ENCODE results near the gene STIM1. TPM values are rescaled to one million over a fixed set of nuclear protein-coding genes. Genes with fewer than 3 reads are reported as not detected.
"Not testable (repeated sequence)": the region's sequence is repeated elsewhere in the genome, so short reads cannot be mapped to it uniquely, and the experiment has no call there.

The STIM1 gene
- total RNA-seq, 1 experiment from 2014 or later, result 93.6 TPM

DNA sequence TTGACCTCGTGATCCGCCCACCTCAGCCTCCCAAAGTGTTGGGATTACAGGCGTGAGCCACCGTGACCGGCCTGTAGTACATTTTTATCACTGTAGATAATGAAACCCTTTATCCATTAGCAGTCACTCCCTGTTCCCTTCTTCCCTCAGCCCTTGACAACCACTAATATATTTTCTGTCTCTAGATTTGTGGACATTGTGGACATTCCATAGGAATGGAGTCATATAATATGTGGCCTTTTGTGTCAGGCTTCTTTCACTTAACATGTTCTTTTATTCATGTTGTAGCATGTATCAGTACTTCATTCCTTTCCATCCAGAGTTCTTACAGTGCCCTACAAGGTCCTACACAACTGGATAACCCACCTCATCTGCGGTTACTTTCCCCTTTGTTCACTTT is 269.7 kb downstream of the STIM1 start:
- in situ Hi-C loops (cut with HindIII; ENCODE audit: low pct_unique_long_range_greater_than_20kb, low sequenced_read_pairs), result no loop called here
- DNase-seq (ENCODE audit: low read depth, low spot score) (no peak), ATAC-seq (no peak)
- TF ChIP-seq TCF7L2 (IDR thresholded peaks at IDR 0.05; ENCODE audit: low read depth, low read length), result no peak
- TF ChIP-seq, protein P1, sequence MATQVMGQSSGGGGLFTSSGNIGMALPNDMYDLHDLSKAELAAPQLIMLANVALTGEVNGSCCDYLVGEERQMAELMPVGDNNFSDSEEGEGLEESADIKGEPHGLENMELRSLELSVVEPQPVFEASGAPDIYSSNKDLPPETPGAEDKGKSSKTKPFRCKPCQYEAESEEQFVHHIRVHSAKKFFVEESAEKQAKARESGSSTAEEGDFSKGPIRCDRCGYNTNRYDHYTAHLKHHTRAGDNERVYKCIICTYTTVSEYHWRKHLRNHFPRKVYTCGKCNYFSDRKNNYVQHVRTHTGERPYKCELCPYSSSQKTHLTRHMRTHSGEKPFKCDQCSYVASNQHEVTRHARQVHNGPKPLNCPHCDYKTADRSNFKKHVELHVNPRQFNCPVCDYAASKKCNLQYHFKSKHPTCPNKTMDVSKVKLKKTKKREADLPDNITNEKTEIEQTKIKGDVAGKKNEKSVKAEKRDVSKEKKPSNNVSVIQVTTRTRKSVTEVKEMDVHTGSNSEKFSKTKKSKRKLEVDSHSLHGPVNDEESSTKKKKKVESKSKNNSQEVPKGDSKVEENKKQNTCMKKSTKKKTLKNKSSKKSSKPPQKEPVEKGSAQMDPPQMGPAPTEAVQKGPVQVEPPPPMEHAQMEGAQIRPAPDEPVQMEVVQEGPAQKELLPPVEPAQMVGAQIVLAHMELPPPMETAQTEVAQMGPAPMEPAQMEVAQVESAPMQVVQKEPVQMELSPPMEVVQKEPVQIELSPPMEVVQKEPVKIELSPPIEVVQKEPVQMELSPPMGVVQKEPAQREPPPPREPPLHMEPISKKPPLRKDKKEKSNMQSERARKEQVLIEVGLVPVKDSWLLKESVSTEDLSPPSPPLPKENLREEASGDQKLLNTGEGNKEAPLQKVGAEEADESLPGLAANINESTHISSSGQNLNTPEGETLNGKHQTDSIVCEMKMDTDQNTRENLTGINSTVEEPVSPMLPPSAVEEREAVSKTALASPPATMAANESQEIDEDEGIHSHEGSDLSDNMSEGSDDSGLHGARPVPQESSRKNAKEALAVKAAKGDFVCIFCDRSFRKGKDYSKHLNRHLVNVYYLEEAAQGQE (IDR thresholded peaks at IDR 0.05; ENCODE audit: insufficient read depth in 1 of 2, low read depth in 2 of 2, low read length in 1 of 2), result no peak
- TF ChIP-seq POLR2AphosphoS5 (IDR thresholded peaks at IDR 0.05; ENCODE audit: low read depth, low read length), result no peak
- no peak for TF ChIP-seq SIN3A (IDR thresholded peaks at IDR 0.05; ENCODE audit: borderline replicate concordance, insufficient read depth, low read depth, low read length)
- TF ChIP-seq, protein P2, sequence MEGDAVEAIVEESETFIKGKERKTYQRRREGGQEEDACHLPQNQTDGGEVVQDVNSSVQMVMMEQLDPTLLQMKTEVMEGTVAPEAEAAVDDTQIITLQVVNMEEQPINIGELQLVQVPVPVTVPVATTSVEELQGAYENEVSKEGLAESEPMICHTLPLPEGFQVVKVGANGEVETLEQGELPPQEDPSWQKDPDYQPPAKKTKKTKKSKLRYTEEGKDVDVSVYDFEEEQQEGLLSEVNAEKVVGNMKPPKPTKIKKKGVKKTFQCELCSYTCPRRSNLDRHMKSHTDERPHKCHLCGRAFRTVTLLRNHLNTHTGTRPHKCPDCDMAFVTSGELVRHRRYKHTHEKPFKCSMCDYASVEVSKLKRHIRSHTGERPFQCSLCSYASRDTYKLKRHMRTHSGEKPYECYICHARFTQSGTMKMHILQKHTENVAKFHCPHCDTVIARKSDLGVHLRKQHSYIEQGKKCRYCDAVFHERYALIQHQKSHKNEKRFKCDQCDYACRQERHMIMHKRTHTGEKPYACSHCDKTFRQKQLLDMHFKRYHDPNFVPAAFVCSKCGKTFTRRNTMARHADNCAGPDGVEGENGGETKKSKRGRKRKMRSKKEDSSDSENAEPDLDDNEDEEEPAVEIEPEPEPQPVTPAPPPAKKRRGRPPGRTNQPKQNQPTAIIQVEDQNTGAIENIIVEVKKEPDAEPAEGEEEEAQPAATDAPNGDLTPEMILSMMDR (IDR thresholded peaks at IDR 0.05), result no peak
- H3K4me3 ChIP-seq (ENCODE audit: low read depth in 2 of 2, low read length in 2 of 2), result no peak overlapping the region
- intact Hi-C loops (cut with micrococcal nuclease; ENCODE audit: unreplicated experiment), result no loop called here
- H3K9me3 ChIP-seq (ENCODE audit: control insufficient read depth, insufficient read depth, low read depth, low read length), result no peaks in the 10 kb centered on the region
- H3K4me1 ChIP-seq (ENCODE audit: control insufficient read depth, insufficient read depth, low read length), result no peaks in the 10 kb centered on the region
- POLR2A ChIA-PET, result no interaction called here
- no peak overlapping the region for H3K27ac ChIP-seq (ENCODE audit: low read length)
- peaks cover 46% of the 10 kb centered on the region for H3K36me3 ChIP-seq (ENCODE audit: control insufficient read depth, insufficient read depth, low read length)
- no peaks in the 10 kb centered on the region for H3K27me3 ChIP-seq (ENCODE audit: control insufficient read depth, insufficient read depth, low read length)
- BruUV-seq (replicated peaks), result no TSS peak
- CTCF ChIA-PET, result no interaction called here

- intact Hi-C loops (cut with micrococcal nuclease; ENCODE audit: unreplicated experiment), result no loop called here
- H3K4me3 ChIP-seq (ENCODE audit: low read depth in 2 of 2, low read length in 2 of 2), result no peak overlapping the region
- no peak overlapping the region for H3K27ac ChIP-seq (ENCODE audit: low read length)
- no TSS peak for BruUV-seq (replicated peaks)
- H3K27me3 ChIP-seq (ENCODE audit: control insufficient read depth, insufficient read depth, low read length), result no peaks in the 10 kb centered on the region
- H3K9me3 ChIP-seq (ENCODE audit: control insufficient read depth, insufficient read depth, low read depth, low read length), result no peaks in the 10 kb centered on the region
- no peak for ATAC-seq
- ChIA-PET POLR2A (no interaction called here), CTCF (no interaction called here)
- no peak for DNase-seq (ENCODE audit: low read depth, low spot score)
- TF ChIP-seq TCF7L2 (IDR thresholded peaks at IDR 0.05; ENCODE audit: low read depth, low read length), result no peak
- TF ChIP-seq, protein P2 (IDR thresholded peaks at IDR 0.05), result no peak
- TF ChIP-seq, protein P1 (IDR thresholded peaks at IDR 0.05; ENCODE audit: insufficient read depth in 1 of 2, low read depth in 2 of 2, low read length in 1 of 2), result no peak
- TF ChIP-seq SIN3A (IDR thresholded peaks at IDR 0.05; ENCODE audit: borderline replicate concordance, insufficient read depth, low read depth, low read length), result no peak
- H3K4me1 ChIP-seq (ENCODE audit: control insufficient read depth, insufficient read depth, low read length), result no peaks in the 10 kb centered on the region
- H3K36me3 ChIP-seq (ENCODE audit: control insufficient read depth, insufficient read depth, low read length), result peaks cover 35% of the 10 kb centered on the region
- in situ Hi-C loops (cut with HindIII; ENCODE audit: low pct_unique_long_range_greater_than_20kb, low sequenced_read_pairs), result no loop called here
Observed at GRCh38 chr11:4127357-4127756, 271.9 kb downstream of the STIM1 start.

- H3K9me3 ChIP-seq (ENCODE audit: control insufficient read depth, insufficient read depth, low read depth, low read length); DNase-seq (ENCODE audit: low read depth, low spot score); ATAC-seq; in situ Hi-C loops (cut with HindIII; ENCODE audit: low pct_unique_long_range_greater_than_20kb, low sequenced_read_pairs); H3K27me3 ChIP-seq (ENCODE audit: control insufficient read depth, insufficient read depth, low read length); CTCF ChIA-PET; H3K4me3 ChIP-seq (ENCODE audit: low read depth in 2 of 2, low read length in 2 of 2); H3K27ac ChIP-seq (ENCODE audit: low read length); intact Hi-C loops (cut with micrococcal nuclease; ENCODE audit: unreplicated experiment); H3K4me1 ChIP-seq (ENCODE audit: control insufficient read depth, insufficient read depth, low read length); BruUV-seq (replicated peaks): not testable (repeated sequence)
- peaks cover 46% of the 10 kb centered on the region for H3K36me3 ChIP-seq (ENCODE audit: control insufficient read depth, insufficient read depth, low read length)
- POLR2A ChIA-PET, result interaction anchor here (0.6 kb wide), 1 partner anchor 441 kb away, joined by 6 read pairs; no protein-coding TSS in a partner anchor
Observed at GRCh38 chr11:4130219-4130618, 274.8 kb downstream of the STIM1 start.

All from Panc1 (cell line).